ENCODE measurements around the gene ABLIM2.

ABLIM2 gene

GRCh38 chr4:8066336-8066931 lies 92.2 kb downstream of the ABLIM2 start:
- no peak for DNase-seq

DNA sequence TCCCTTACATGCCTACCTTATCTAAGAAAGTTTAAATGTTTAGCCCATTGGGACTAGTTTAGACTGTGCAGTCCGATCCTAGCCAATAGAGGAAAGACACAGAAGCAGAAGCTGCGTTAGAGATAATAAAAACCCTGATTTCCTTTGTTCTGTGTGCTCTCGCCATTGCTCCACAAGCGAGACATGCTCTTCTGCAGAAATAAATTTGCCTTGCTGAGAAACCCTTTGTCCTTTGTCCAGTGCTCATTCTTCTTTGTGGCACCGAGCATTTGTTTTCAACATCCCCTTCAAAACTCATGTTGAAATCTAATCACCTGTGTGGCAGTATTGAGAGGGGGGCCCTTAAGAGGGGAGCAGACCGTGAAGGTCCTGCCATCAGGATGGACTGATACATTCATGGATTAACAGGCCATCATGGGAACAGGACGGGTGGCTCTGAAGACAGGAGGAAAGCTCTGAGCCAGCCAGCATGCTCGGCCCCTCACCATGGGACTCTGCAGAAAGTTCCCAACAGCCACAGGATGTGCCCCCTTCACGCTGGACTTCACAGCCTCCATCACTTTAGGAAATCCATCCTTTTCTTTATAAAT lies 94.5 kb downstream of the ABLIM2 start:
- peak; percentile 42 for DNase-seq

GRCh38 chr4:8061573-8061972 lies 97.0 kb downstream of the ABLIM2 start:
- no peak for DNase-seq

GRCh38 chr4:8061145-8061544 lies 97.5 kb downstream of the ABLIM2 start:
- DNase-seq = no peak

GRCh38 chr4:8060632-8061031 lies 98.0 kb downstream of the ABLIM2 start:
- no peak for DNase-seq

DNA sequence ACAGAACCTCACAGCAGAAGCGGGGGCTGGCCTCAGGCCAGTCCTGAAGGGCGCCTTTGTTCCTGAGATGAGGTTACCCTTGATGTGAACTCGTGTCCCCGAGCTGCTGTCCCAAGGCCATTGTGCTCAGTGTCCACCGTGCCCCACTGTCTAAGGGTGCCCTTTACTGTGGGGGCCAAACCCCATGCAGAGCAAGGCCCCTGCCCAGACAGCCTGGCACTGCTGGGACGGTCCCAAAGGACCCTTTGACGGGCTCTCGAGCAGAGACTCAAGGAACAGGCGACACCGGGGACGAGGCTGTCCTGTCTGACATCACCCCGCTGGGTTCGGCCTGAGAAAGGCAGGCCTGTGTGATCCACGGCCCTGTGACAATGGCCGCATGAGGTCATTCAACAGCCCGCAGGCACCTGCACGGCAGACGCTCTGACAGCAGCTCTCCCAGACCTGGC lies 100.6 kb downstream of the ABLIM2 start:
- no peak for DNase-seq

DNA sequence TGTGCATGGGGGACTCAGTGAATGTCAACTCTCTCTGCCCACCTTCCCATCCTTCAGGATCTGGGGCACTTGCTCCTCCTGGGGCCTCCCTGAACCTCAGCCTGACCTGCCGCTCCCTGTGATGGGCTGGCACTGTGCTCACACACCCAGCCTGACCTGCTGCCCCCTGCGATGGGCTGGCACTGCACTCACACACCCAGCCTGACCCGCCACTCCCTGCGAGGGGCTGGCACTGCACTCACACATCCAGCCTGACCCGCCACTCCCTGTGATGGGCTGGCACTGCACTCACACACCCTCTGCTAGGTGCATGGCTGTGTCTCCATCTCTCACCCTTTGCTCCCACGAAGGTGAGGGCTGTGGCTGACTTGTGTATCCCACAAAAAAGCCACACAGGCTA lies 103.4 kb downstream of the ABLIM2 start:
- DNase-seq = no peak

GRCh38 chr4:8053688-8054449 lies 104.7 kb downstream of the ABLIM2 start:
- no peak for DNase-seq

- DNase-seq = no peak
Observed at GRCh38 chr4:8052160-8052691, 106.4 kb downstream of the ABLIM2 start.

DNA sequence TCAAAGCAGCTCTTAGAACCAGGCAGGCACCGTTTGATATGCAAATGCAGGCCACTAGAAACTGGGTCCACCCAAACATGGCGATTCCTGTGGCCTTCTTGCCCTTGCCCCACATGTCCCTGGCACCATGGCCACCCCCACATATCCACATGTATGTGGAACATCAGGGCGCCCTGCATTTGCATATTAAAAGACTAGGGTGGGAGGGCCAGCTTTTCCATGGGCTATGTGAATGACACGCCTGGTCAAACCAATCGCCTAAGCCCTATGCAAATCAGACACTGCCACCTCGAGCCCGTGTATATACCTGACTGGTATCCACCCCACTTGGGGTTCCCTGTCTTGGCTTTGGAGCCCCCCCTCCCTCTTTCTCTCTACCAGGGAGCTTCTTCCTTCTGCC lies 107.0 kb downstream of the ABLIM2 start:
- DNase-seq = peak; percentile 40

GRCh38 chr4:8050555-8051206 lies 107.9 kb downstream of the ABLIM2 start:
- DNase-seq = peak; percentile 98

GRCh38 chr4:8050180-8050554 lies 108.4 kb downstream of the ABLIM2 start:
- no peak for DNase-seq

- peak; percentile 69 for DNase-seq
Observed at GRCh38 chr4:8048856-8049676, 109.5 kb downstream of the ABLIM2 start.

GRCh38 chr4:8047837-8048678 lies 110.6 kb downstream of the ABLIM2 start:
- peak; percentile 63 for DNase-seq

DNA sequence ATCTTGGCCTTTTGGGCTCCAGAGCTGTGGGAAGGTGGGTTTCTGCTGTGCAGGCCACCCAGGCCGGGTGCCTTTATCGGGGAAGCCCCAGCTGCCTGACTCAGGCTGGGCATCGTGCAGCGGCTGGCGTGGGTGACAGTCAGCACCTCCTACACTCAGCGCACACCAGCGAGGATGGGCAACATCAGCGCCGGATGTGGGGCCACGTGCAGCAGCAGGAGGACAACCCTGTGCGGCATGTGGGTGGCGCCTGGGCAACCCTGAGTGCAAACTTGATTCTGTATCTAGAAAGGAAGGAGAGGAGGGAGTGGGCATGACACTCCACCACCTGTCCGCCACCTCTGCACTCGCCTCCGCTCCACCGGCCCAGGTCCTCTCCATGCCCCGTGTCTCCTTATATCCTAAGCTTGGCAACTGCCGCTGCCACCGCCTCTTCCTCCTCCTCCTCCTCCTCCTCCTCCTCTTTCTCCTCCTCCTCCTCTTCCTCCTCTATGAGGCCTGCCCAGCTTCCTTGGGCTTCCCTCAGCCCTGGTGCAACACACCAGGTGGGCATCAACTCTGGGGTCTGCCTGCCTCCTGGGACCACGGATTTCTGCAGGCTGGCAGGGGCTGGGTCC lies 111.6 kb downstream of the ABLIM2 start:
- DNase-seq = peak; percentile 99

- peak; percentile 99 for DNase-seq
Observed at GRCh38 chr4:8045909-8046308, 112.7 kb downstream of the ABLIM2 start.

DNA sequence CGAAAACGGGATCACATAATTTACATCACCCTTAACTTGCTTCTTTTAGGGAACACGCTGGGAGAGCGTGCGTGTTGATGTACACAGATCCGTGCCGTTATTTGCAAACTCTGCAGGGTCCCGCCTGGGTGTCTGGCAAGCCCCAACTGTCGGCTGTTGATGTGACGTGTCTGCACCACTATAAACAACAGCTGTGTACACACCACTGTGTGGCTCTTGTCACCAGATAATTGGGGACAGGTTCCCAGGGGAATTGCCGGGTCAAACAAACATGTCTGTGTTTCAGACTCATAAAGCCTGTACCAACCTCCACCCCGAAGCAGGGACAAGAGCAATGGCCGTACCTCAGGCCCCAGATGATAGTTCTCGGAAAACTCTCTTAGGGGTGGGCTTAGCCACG lies 113.9 kb downstream of the ABLIM2 start:
- peak; percentile 100 for DNase-seq

GRCh38 chr4:8044244-8044643 lies 114.4 kb downstream of the ABLIM2 start:
- DNase-seq = no peak

DNA sequence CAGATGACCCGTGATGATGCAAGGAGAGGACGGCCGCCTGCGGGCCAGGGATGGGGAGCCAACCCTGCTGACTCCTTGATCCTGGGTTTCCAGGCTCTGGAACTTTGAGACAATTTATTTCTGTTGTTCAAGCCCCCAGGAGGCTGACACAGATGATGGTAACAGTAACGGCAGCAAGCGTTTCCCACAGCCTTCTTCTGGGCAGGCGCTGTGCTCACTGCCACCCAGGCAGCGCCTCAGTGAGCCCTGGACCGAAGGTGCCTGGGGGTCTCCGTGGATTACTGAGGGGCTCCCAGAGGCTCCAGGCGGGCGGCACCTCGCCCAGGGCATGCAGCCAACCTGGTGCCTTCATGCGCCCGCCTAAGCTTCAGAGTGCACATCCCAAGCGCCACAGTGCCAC lies 115.0 kb downstream of the ABLIM2 start:
- DNase-seq = no peak

GRCh38 chr4:8041868-8042267 lies 116.7 kb downstream of the ABLIM2 start:
- no peak for DNase-seq

DNA sequence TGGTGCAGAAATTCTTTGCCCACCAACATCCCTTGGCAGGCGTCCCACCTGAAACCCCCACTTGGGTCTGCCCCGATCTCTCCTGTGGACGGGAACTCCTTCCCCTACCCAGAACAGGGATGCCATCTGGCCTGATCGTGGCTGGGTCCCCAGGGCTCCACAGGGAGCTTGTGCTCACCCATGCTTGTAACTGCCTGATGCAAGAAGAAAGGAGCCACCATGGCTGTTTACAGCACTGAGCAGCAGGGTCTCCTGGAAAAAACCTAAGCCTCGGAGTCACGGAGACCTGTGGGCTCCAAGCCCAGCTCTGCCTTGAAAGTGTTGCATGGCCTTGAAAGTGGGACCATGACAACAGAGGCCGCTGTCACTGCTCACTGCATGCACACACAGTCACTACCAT lies 117.4 kb downstream of the ABLIM2 start:
- DNase-seq = no peak
